ENCODE results near the gene LRRC59. TPM values are rescaled to one million over a fixed set of nuclear protein-coding genes. Genes with fewer than 3 reads are reported as not detected.
"Not testable (repeated sequence)": the region's sequence is repeated elsewhere in the genome, so short reads cannot be mapped to it uniquely, and the experiment has no call there.

The LRRC59 gene
- 45.1 TPM for polyA plus RNA-seq (ENCODE audit: insufficient read length)

DNA sequence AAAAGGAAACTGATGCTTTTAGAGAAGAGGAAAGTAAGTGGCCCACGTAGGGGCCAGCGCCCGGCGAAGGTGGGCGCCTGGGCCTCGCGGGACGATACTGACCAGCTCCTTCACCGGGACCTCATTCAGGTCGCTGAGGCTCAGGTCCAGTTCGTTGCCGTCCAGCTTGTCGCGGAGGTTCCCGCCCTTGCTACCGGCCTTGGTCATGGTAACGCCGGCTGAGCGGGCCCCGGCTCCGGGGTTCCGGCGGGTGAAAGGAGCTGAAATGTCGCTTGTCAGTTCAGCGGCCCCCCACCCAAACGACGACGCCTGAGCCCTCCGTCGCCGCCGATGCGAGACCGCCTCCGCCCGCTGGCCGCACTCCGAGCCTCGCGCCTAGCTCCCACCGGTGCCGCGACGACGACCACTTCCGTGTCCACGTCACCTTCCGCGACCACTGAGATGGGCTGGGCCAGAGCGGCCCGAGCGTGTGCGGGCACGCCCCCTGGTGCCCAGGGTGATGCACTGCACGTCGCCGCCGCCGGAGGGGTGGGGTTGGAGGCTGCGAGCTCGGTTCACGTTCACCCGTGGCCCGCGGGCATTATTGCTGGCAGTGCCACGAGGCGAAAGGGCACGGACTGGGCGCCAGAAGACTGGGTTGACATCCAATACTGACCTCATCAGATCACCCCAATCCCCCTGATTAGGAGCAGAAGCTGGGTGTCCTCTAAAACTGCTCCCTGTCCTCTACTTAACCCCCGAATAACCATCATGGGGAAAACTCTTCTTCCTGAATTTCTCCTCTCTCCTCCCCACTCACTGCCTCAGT lies at the start of gene LRRC59:
Gene LRRC59, minus strand, starts transcription at position 413 of the 808 bp plus-strand sequence. Its CDS starts 206 bp downstream, at position 207.
- peak; percentile 92 for DNase-seq

DNA sequence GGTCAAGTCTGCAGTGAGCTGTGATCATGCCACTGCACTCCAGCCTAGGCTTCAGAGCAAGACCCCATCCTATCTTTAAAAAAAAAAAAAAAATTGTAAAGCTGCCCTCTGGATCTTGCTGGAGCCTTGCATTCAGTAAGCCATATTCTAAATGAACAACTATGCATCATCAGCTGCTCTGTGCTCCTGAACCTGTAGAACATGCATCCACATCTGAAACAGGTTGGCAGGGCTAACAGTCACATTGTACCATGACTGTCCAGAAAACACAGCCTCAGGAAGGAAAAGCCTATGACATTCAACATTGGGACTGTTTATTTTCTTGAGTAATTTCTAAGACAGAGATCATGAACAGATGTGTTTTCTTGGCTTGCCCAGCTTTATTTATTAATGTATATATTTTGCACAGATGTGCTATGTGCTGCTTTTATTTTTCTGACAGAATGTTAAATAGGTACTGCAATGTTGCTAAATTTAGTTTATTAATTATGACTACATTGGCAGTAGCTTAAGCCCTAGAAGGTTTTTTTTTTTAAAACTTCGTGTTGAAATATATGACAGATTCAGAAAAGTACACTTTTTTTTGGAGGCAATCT lies 48.5 kb upstream of the LRRC59 start:
- no peak for DNase-seq

DNA sequence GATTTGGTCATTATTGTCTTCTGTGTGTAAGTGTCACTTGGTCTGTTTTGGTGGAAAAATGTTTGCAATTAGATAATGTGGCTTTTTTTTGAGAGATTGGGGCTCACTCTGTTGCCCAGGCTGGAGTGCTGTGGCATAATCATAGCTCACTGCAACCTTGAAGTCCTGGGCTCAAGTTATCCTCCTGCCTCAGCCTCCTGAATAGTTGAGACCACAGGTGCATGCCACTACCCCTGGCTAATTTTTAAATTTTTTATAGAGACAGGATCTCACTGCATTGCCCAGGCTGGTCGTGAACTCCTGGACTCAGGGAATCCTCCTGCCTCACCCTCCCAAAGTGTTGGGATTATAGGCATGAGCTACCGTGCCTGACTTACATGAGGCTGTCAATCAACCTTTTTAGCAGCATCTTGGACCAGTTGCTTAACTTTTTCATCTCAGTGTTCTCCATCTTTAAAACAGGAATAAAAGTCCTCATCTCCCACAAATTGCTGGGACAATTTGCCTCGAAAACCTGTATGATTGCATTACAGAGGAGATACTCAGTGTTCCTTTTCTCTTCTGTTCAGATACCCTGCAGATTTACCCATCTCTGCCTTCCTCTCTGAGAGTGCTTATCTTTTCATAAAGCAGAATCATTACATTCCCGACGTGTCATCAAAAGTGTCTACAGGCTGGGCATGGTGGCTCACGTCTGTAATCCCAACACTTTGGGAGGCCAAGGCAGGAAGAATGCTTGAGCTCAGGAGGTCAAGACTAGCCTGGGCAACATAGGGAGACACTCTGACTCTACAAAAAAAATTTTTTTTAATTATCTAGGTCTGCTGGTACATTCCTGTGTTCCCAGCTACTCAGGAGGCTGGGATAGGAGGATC lies 47.8 kb upstream of the LRRC59 start:
- no peak for DNase-seq

- no peak for DNase-seq
Observed at GRCh38 chr17:50443505-50443974, 46.2 kb upstream of the LRRC59 start.

DNA sequence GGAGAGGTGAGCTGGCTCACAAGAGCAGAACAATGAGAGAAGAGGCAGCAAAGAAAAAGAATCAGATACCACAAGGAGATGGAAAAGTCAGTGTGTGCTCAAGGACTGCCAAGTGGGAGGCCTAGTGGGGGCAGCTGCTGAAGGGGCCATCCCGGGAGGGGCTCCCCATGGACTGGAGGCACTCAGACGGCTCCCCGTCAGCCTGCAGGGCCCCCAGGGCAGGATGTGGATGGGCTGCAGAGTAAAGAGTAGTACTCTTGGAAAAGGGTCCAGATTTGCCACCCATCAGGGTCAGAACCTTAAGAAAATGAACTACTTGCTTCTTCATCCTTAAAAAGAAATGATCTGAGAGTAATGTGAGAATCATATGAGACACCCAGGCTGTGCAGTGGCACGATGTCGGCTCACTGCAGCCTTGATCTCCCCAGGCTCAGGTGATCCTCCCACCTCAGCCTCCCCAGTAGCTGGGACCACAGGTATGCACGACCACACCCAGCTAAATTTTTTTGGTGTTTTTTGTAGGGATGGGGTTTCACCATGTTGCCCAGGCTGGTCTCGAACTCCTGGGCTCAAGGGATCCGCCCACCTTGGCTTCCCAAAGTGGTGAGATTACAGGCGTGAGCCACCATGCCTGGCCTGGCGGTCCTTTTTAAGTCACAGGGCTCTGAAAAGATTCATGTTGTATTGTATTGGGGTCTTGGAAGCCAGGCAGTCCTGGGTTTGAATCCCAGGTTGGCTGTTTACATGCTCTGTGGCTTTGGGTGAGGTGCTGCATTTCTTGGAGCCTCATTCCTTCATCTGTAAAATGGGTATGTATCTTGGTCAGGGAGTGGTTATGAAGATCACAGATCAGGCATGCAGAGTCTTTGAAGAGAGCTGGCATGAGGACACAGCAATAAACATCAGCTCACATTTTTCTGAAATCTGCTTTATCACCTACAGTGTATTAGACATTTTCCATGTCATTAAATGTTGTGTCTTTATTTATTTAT lies 43.8 kb upstream of the LRRC59 start:
- no peak for DNase-seq

- DNase-seq, result no peak
Observed at GRCh38 chr17:50440172-50440837, 43.0 kb upstream of the LRRC59 start.

GRCh38 chr17:50439008-50439407 lies 41.7 kb upstream of the LRRC59 start:
- no peak for DNase-seq

GRCh38 chr17:50437409-50437808 lies 40.1 kb upstream of the LRRC59 start:
- no peak for DNase-seq

DNA sequence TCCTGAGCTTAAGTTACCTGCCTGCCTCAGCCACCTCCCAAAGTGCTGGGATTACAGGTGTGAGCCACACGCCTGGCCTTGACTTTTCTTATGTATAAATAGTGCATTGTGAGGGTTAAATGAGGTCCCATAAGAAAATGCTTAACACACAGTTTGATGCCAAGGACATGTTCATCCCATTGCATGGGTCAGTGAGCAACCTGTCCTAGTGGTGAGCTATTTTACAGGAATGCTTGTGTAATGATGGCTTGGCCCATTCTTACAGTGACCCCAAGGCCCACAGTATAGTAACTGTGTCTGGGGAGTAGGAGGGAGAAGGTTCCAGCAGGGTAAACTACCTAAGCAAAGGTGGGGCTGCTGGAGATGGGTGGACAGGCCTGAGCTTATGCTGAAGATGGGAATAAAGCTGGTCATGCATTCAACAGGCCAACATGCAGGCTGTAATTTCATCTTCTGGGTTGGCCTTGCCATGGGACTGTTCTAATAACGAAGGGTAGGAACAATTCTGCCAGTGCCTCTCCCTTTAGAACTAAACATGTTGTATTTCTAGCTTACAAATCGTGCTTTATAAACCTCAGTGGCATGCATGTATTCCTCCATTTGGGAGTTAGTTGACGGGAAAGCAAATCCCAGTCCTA lies 34.9 kb upstream of the LRRC59 start:
- DNase-seq, result no peak

DNA sequence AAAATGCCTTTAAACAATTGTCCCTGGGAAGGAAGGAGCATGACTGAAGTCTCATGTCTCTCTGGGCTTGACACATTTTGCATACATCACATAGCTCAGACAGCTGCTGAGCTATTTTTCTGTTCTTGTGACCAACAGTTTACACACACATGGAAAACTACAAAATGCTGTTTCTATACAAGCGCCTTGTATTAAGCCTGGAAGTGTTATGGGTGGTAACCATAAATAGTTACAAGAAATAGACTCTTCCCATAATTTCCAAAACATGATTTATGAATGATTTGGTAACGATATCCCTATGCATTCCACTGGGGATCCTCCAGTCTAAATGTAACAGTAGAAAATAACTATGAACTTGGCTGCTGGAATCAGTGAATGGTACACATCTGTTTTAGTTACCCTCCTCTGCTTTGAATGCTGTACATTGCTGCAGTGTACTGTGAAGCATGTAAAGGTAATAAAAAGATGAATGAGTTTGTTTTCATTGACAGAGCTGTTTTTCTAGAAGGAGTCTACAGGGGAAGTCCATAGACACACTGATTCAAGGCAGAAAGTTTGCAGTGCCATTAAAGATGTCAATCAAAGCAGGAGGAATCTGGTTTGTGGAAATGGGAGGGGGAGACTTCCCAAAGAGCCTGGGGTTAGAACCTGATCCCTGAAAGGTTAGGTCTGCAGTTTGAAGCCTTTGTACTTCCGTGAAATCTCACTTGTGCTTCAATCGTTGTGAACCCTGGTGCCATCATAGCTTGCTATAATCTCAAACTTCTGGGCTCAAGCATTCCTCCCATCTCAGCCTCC lies 33.7 kb upstream of the LRRC59 start:
- no peak for DNase-seq

- DNase-seq, result no peak
Observed at GRCh38 chr17:50429793-50430192, 32.5 kb upstream of the LRRC59 start.

DNA sequence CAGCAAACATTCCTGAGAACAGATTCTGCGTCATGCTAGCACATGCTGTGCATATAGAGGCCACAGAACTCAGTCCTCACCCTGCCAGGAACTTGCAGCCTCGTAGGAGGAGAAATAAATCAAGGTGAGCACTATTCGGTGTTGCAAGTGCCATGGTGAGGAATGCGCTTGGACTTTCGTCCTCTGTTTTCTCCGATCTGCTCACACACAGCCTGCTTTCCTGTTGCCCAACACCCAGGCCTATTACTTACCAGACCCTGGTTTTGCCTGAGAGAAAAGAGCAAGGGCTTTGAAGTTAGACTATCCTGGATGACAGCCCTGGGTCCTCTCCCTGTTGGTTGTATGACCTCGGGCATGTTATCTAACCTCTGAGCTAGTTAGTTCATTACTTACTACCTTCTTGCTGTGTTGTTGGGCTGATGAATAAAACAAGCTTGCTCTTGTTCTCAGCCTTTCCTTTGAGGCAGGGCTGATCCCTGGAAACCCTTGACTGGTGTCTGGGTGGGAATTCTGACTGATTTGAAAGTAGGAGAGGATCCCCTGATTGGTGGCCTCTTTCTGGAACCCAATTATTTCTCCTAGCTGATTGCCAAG lies 31.6 kb upstream of the LRRC59 start:
- no peak for DNase-seq

DNA sequence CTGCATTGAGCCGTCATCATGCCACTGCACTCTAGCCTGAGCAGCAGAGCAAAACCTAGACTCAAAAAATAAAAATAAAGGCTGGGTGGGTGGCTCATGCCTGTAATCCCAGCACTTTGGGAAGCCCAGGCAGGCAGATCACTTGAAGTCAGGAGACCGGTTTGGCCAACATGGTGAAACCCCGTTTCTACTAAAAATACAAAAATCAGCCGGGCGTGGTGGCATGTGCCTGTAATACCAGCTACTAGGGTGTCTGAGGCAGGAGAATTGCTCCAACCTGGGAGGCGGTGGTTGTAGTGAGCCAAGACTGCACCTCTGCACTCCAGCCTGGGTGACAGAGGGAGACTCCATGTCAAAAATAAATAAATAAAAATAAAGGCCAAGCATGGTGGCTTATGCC lies 30.8 kb upstream of the LRRC59 start:
- DNase-seq, result not testable (repeated sequence)

- peak; percentile 25 for DNase-seq
Observed at GRCh38 chr17:50426814-50427787, 29.8 kb upstream of the LRRC59 start.

GRCh38 chr17:50426472-50426782 lies 29.1 kb upstream of the LRRC59 start:
- no peak for DNase-seq

DNA sequence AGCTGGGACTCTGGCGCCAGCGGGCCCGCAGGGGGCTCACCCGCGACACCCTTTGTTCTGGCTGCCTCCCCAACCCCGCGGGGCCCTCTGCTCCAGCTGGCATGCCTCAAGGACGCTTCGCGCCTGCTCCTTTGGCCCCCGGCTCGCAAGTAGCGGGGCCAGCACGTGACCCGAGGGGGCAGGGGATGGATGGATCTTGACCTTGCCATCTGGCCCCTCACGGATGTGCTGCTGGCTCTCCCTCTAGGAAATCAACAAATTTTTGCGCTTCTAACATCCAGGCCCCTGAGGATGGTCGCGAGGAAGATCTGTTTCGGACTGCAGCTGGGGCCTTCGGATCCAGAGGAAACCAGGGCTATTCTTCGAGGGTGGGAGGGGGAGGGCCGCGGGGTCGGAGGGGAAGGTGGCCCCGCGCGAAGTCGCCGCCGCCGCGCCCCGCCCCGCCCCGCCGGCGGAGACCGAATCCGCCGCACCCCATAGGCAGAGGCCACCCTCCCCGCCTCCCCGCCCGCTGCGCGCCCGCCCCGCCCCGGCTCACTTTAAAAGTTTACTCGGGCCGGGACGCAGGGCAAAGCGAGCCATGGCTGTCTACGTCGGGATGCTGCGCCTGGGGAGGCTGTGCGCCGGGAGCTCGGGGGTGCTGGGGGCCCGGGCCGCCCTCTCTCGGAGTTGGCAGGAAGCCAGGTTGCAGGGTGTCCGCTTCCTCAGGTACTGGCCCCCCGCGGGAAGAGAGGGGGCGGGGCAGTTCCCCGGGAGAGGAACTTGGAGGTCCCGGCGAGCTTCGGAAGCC lies 28.6 kb upstream of the LRRC59 start, which contains the start of gene ACSF2:
Gene ACSF2, plus strand, starts transcription at position 537 of the 790 bp plus-strand sequence. Its CDS starts 44 bp downstream, at position 581.
- peak; percentile 55 for DNase-seq

GRCh38 chr17:50424996-50425681 lies 27.8 kb upstream of the LRRC59 start:
- DNase-seq, result no peak

All from hindlimb muscle (tissue), 1 donor.